K562 (cell line): ENCODE data around the gene LMAN1L. TPM values are rescaled to one million over a fixed set of nuclear protein-coding genes. Genes with fewer than 3 reads are reported as not detected.

Source experiments
- NR2C1 ChIP-seq, 2 experiments: fragments of 450-650 bp; IDR thresholded peaks; 2 replicates each; pipeline ENCODE4 v1.6.1; 2017; ENCODE audit warnings: mild to moderate bottlenecking in 2 of 2, antibody characterized with exemption in 1 of 2, inconsistent platforms in 1 of 2, missing compliant biosample characterization in 1 of 2, missing genetic modification characterization in 1 of 2
- THAP7 ChIP-seq: fragments of 250-450 bp; sonication (Bioruptor Pico); IDR thresholded peaks from 2 replicates; pipeline ENCODE4 v1.5.0; 2021
- U2AF2 ChIP-seq: fragments of 200-400 bp; formaldehyde crosslinking; optimal IDR thresholded peaks from 2 replicates; pipeline ENCODE3; 2017; ENCODE audit warnings: low read depth, mild to moderate bottlenecking, low read length
- UBTF ChIP-seq, 2 experiments: IDR thresholded peaks; 2 replicates each; pipeline ENCODE4 v1.6.1; 2012; ENCODE audit warnings: improper control_type of control experiment in 2 of 2, low read depth in 2 of 2, low read length in 2 of 2, borderline replicate concordance in 1 of 2
- ZBTB40 ChIP-seq, 2 experiments: fragments of 450-650 bp in 1 of 2; sonication (generic) in 1 of 2; formaldehyde crosslinking in 1 of 2; IDR thresholded peaks; 2 replicates each; pipeline versions ENCODE4 v1.7.1 to v1.9.0; 2016 to 2022; ENCODE audit warnings: inconsistent platforms in 1 of 2, mild to moderate bottlenecking in 1 of 2, missing genetic modification reagents in 1 of 2
- ZNF133 ChIP-seq: fragments of 250-450 bp; sonication (Bioruptor Pico); IDR thresholded peaks from 2 replicates; pipeline ENCODE4 v1.4.0; 2020; ENCODE audit warnings: mild to moderate bottlenecking
- ZZZ3 ChIP-seq: fragments of 450-650 bp; IDR thresholded peaks from 2 replicates; pipeline ENCODE4 v1.6.1; 2016; ENCODE audit warnings: antibody characterized with exemption, mild to moderate bottlenecking, moderate library complexity
- polyA plus RNA-seq, 8 experiments: library from polyadenylated mRNA; depleted of rRNA in 4 of 8; stranded (reverse) in 5 of 8; unstranded in 3 of 8; fragments of >200 nt; fragmentation: Nextera tagmentation in 2 of 8; fragmentation: Illumina TruSeq in 1 of 8; extraction: Ambion mirVana in 2 of 8; extraction: Trizol in 1 of 8; gene quantifications; 2 replicates each; pipeline versions ENCODE4 v1.2.1 to v1.2.3, GENCODE V29; 2011 to 2014; ENCODE audit warnings: inconsistent platforms in 1 of 8, missing spikeins in 1 of 8
- total RNA-seq, 7 experiments: library from RNA; depleted of rRNA in 6 of 7; stranded (reverse); fragments of >200 nt in 6 of 7; fragmentation: Illumina TruSeq in 2 of 7; extraction: Trizol in 2 of 7; gene quantifications; 2 replicates each; pipeline versions ENCODE4 v1.2.1 to v1.2.3, GENCODE V29; 2011 to 2021; ENCODE audit warnings: low replicate concordance in 1 of 7
- TF ChIP-seq, protein P1 (sequence below): sonication (generic); formaldehyde crosslinking; IDR thresholded peaks from 2 replicates; pipeline ENCODE4 v1.8.1; 2023; ENCODE audit warnings: mild to moderate bottlenecking, missing genetic modification reagents
- TF ChIP-seq, protein P2 (sequence below): fragments of 200-800 bp; sonication (Bioruptor generic); IDR thresholded peaks from 2 replicates; pipeline ENCODE4 v1.6.1; 2017; ENCODE audit warnings: missing genetic modification characterization, missing compliant biosample characterization

LMAN1L gene
- total and polyA plus RNA-seq, 9 of the 15 experiments (the other 6 are each of a cell fraction or from before 2014, with no cell fraction given) = not detected

DNA sequence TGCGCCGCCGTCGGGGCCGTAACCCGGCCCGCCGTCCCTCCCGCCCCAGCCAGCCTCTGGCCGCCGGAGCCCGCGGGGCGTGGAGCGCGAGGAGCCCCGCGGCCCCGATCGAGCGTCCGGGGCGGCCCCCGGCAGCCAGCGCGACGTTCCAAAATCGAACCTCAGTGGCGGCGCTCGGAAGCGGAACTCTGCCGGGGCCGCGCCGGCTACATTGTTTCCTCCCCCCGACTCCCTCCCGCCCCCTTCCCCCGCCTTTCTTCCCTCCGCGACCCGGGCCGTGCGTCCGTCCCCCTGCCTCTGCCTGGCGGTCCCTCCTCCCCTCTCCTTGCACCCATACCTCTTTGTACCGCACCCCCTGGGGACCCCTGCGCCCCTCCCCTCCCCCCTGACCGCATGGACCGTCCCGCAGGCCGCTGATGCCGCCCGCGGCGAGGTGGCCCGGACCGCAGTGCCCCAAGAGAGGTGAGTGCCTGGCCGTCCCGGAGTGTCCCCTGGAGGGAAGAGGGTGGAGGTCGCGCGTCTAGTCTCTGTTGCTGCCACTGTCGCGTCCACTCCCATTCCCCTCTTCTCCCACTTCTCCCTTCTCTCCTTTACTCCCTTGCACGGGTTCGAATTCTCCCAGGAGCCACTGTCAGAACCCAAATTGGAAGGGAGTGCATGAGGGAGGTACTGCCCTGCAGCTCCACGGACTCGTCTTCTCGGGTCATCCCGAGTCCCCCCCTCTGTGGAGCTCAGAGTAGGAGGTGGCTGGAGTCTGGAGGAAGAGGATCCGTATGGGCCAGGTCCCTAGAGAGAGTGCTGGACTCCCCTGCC is 30.2 kb upstream of the LMAN1L start (continued):
- TF ChIP-seq ZBTB40 (IDR thresholded peaks at IDR 0.05) (0 out of 2 replicates have a peak, but pooled peaks have one; percentile 11), ZBTB40 (CRISPR knock-in tag; IDR thresholded peaks at IDR 0.05) (no peak), U2AF2 (no peak), UBTF (IDR thresholded peaks at IDR 0.05; ENCODE audit: borderline replicate concordance in 1 of 2, low read depth in 2 of 2, low read length in 2 of 2) (0 out of 4 replicates have a peak, but pooled peaks of 1 of the 2 experiments have one; percentile 54), NR2C1 (IDR thresholded peaks at IDR 0.05) (no peak), NR2C1 (tag; IDR thresholded peaks at IDR 0.05) (no peak), THAP7 (no peak), ZZZ3 (no peak), ZNF133 (CRISPR knock-in tag) (no peak)
- TF ChIP-seq, protein P1, sequence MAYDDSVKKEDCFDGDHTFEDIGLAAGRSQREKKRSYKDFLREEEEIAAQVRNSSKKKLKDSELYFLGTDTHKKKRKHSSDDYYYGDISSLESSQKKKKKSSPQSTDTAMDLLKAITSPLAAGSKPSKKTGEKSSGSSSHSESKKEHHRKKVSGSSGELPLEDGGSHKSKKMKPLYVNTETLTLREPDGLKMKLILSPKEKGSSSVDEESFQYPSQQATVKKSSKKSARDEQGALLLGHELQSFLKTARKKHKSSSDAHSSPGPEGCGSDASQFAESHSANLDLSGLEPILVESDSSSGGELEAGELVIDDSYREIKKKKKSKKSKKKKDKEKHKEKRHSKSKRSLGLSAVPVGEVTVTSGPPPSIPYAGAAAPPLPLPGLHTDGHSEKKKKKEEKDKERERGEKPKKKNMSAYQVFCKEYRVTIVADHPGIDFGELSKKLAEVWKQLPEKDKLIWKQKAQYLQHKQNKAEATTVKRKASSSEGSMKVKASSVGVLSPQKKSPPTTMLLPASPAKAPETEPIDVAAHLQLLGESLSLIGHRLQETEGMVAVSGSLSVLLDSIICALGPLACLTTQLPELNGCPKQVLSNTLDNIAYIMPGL = 0 out of 2 replicates have a peak, but pooled peaks have one; percentile 7
- TF ChIP-seq, protein P2, sequence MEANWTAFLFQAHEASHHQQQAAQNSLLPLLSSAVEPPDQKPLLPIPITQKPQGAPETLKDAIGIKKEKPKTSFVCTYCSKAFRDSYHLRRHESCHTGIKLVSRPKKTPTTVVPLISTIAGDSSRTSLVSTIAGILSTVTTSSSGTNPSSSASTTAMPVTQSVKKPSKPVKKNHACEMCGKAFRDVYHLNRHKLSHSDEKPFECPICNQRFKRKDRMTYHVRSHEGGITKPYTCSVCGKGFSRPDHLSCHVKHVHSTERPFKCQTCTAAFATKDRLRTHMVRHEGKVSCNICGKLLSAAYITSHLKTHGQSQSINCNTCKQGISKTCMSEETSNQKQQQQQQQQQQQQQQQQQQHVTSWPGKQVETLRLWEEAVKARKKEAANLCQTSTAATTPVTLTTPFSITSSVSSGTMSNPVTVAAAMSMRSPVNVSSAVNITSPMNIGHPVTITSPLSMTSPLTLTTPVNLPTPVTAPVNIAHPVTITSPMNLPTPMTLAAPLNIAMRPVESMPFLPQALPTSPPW (CRISPR knock-in tag) = peak; percentile 85
